ENCODE measurements around the gene ZC3H10.

Gene ZC3H10

DNA sequence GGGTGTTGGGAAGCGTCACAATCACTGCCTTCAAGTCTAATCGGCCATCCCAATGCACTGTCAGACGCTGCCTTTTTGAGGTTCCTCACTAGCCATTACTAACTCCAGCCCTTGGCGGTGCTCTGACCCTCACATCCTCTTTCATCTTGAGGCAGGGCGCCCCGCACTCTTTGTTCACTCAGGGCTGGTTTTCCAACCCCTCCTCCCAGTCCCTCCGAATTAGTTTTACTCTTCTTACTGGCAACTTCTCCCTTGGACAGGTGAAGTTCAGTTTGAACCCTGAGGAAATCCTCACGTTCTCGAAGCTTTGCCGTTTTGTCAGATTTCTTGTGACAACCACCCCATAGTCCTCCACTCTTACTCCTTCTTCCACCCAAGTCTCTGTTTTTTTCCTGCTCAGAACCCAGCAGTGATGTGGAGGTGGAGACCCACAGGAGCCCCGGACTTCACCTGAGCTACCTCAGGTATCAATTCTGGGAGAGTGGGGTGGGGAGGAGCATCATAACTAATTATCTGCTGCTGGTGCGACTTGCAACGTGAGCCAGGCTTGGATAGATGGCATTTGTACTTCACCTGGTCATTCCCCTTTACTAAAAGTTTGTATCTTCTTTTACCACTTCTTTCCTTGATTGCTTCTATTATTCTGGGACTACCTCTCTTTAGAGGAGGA, 757 bp downstream of the ZC3H10 start:
- TF ChIP-seq EZH2 (optimal IDR thresholded peaks at IDR 0.05; ENCODE audit: low read depth, low read length) (no peak), EZH2phosphoT487 (IDR thresholded peaks at IDR 0.05; ENCODE audit: low read length) (no peak), CTCF (IDR thresholded peaks at IDR 0.05; ENCODE audit: low read length) (no peak)
- H3K36me3 ChIP-seq (replicated peaks; ENCODE audit: insufficient read depth, low read length), result no peaks in the 10 kb centered on the region
- H3K9me3 ChIP-seq (replicated peaks; ENCODE audit: insufficient read depth, low read length), result no peaks in the 10 kb centered on the region
- H3K79me2 ChIP-seq (ENCODE audit: low read length), result peaks cover 32% of the 10 kb centered on the region
- H3F3A ChIP-seq (ENCODE audit: insufficient read depth, low read length), result peaks cover 44% of the 10 kb centered on the region
- peak overlapping the region; percentile 94 for H3K4me2 ChIP-seq (ENCODE audit: low read depth, low read length)
- H4K20me1 ChIP-seq (ENCODE audit: insufficient read depth, low read length), result no peaks in the 10 kb centered on the region
- peak overlapping the region; percentile 89 for H3K27ac ChIP-seq (ENCODE audit: low read length)
- H3K4me3 ChIP-seq (ENCODE audit: low read length), result peak overlapping the region; percentile 94
- no peak for DNase-seq
- H3K4me1 ChIP-seq (ENCODE audit: low read length), result peaks cover 12% of the 10 kb centered on the region
- H3K27me3 ChIP-seq (replicated peaks; ENCODE audit: insufficient read depth, low read length), result no peaks in the 10 kb centered on the region
- peak overlapping the region; percentile 70 for H2AFZ ChIP-seq (ENCODE audit: low read length)
- no peaks in the 10 kb centered on the region for H3K9me2 ChIP-seq (replicated peaks; ENCODE audit: insufficient read depth, low read length)
- H3K9ac ChIP-seq (ENCODE audit: low read length), result peak overlapping the region; percentile 90

DNA sequence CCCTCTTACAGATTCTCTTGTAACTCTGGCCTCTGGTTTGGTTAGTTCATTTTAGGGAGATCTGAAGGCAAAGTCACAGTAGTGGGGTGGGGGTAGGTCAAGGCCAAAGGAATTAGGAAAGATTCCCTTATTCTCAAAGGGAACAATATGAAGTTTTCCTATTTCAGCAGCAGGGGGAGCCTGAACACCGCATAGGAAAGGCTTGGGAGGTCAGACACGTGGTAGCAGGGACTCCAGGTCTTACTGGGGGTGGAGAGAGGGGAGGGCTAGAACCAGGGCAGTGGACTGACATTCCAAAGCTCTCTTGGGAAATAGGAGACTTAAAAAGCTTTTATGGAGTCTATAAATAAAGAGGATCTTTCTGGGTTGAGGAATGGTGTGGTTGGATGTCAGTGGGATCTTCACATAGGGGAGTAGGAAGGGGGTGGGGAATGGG, 1.3 kb downstream of the ZC3H10 start:
- peaks cover 12% of the 10 kb centered on the region for H3K4me1 ChIP-seq (ENCODE audit: low read length)

DNA sequence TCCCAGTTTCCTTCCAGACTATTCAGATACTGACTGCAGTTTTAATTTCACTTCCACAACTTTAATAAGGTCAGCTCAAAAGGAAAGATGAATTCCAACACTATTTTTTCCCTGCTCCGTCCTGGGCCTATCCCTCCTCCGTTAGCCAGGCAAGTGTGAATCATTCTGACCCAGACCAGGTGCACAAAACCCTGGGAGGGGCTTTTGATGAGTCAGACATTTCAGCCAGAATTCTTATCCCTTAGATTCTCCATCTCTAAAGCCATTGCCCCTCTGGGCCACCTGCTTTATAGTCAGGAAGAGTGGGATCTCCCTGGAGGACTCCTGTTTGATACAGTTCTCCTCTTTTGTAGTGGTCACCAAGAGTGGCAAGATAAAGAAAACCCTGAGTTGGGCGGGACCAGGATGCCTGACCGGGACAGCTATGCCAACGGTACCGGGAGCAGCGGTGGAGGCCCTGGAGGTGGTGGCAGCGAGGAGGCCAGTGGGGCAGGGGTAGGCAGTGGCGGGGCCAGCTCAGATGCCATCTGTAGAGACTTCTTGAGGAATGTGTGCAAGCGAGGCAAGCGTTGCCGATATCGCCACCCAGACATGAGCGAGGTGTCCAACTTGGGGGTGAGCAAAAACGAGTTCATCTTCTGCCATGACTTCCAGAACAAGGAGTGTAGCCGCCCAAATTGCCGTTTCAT, 2.2 kb downstream of the ZC3H10 start:
- H3K79me2 ChIP-seq (ENCODE audit: low read length), result peaks cover 32% of the 10 kb centered on the region
- H4K20me1 ChIP-seq (ENCODE audit: insufficient read depth, low read length), result no peaks in the 10 kb centered on the region
- peaks cover 12% of the 10 kb centered on the region for H3K4me1 ChIP-seq (ENCODE audit: low read length)
- H3K27ac ChIP-seq (ENCODE audit: low read length), result no peak overlapping the region
- no peaks in the 10 kb centered on the region for H3K27me3 ChIP-seq (replicated peaks; ENCODE audit: insufficient read depth, low read length)
- no peaks in the 10 kb centered on the region for H3K9me3 ChIP-seq (replicated peaks; ENCODE audit: insufficient read depth, low read length)
- no peak for TF ChIP-seq EZH2phosphoT487 (IDR thresholded peaks at IDR 0.05; ENCODE audit: low read length)
- no peak for TF ChIP-seq CTCF (IDR thresholded peaks at IDR 0.05; ENCODE audit: low read length)
- no peak for TF ChIP-seq EZH2 (optimal IDR thresholded peaks at IDR 0.05; ENCODE audit: low read depth, low read length)
- no peak overlapping the region for H3K4me3 ChIP-seq (ENCODE audit: low read length)
- H3F3A ChIP-seq (ENCODE audit: insufficient read depth, low read length), result peaks cover 31% of the 10 kb centered on the region
- no peak for DNase-seq
- H3K4me2 ChIP-seq (ENCODE audit: low read depth, low read length), result no peak overlapping the region
- H3K9me2 ChIP-seq (replicated peaks; ENCODE audit: insufficient read depth, low read length), result no peaks in the 10 kb centered on the region
- no peaks in the 10 kb centered on the region for H3K36me3 ChIP-seq (replicated peaks; ENCODE audit: insufficient read depth, low read length)
- H3K9ac ChIP-seq (ENCODE audit: low read length), result peak overlapping the region; percentile 90; the same call in 1 of the 2 replicates
- no peak overlapping the region for H2AFZ ChIP-seq (ENCODE audit: low read length)

More for the DNA sequence above, 1.3 kb downstream of the ZC3H10 start:
- peak overlapping the region; percentile 89; the same call in 1 of the 2 replicates for H3K27ac ChIP-seq (ENCODE audit: low read length)
- H4K20me1 ChIP-seq (ENCODE audit: insufficient read depth, low read length), result no peaks in the 10 kb centered on the region
- H3K27me3 ChIP-seq (replicated peaks; ENCODE audit: insufficient read depth, low read length), result no peaks in the 10 kb centered on the region
- peak overlapping the region; percentile 90 for H3K9ac ChIP-seq (ENCODE audit: low read length)
- no peaks in the 10 kb centered on the region for H3K9me3 ChIP-seq (replicated peaks; ENCODE audit: insufficient read depth, low read length)
- peaks cover 38% of the 10 kb centered on the region for H3F3A ChIP-seq (ENCODE audit: insufficient read depth, low read length)
- H3K9me2 ChIP-seq (replicated peaks; ENCODE audit: insufficient read depth, low read length), result no peaks in the 10 kb centered on the region
- peak overlapping the region; percentile 94 for H3K4me2 ChIP-seq (ENCODE audit: low read depth, low read length)
- peak overlapping the region; percentile 70 for H2AFZ ChIP-seq (ENCODE audit: low read length)
- H3K79me2 ChIP-seq (ENCODE audit: low read length), result peaks cover 32% of the 10 kb centered on the region
- H3K36me3 ChIP-seq (replicated peaks; ENCODE audit: insufficient read depth, low read length), result no peaks in the 10 kb centered on the region
- TF ChIP-seq EZH2phosphoT487 (IDR thresholded peaks at IDR 0.05; ENCODE audit: low read length) (no peak), CTCF (IDR thresholded peaks at IDR 0.05; ENCODE audit: low read length) (peak; percentile 81), EZH2 (optimal IDR thresholded peaks at IDR 0.05; ENCODE audit: low read depth, low read length) (no peak)
- peak; percentile 83 for DNase-seq
- peak overlapping the region; percentile 94 for H3K4me3 ChIP-seq (ENCODE audit: low read length)
